T-helper 22 cell (primary cell): ENCODE data around the gene RAB6B.

Source experiments
- DNase-seq: peaks from one replicate; pipeline ENCODE4 v3.0.0-alpha.2; 2020; ENCODE audit warnings: low read depth

RAB6B gene

GRCh38 chr3:133881492-133881891 lies 14.2 kb downstream of the RAB6B start:
- DNase-seq = no peak

GRCh38 chr3:133880886-133881455 lies 14.7 kb downstream of the RAB6B start:
- DNase-seq = no peak

GRCh38 chr3:133880287-133880686 lies 15.4 kb downstream of the RAB6B start:
- DNase-seq = no peak

GRCh38 chr3:133878518-133878917 lies 17.2 kb downstream of the RAB6B start:
- no peak for DNase-seq

GRCh38 chr3:133877221-133877620 lies 18.5 kb downstream of the RAB6B start:
- no peak for DNase-seq

- DNase-seq = no peak
Measured at GRCh38 chr3:133874761-133875438, 20.8 kb downstream of the RAB6B start.

GRCh38 chr3:133874344-133874743 lies 21.3 kb downstream of the RAB6B start:
- DNase-seq = no peak

GRCh38 chr3:133872781-133873180 lies 22.9 kb downstream of the RAB6B start:
- DNase-seq = no peak

GRCh38 chr3:133872161-133872560 lies 23.5 kb downstream of the RAB6B start:
- DNase-seq = no peak

- no peak for DNase-seq
Measured at GRCh38 chr3:133871368-133872090, 24.2 kb downstream of the RAB6B start.

GRCh38 chr3:133870822-133871221 lies 24.9 kb downstream of the RAB6B start:
- DNase-seq = no peak

- no peak for DNase-seq
Measured at GRCh38 chr3:133869586-133869985, 26.1 kb downstream of the RAB6B start.

- no peak for DNase-seq
Measured at GRCh38 chr3:133868758-133869475, 26.8 kb downstream of the RAB6B start.

- no peak for DNase-seq
Measured at GRCh38 chr3:133868186-133868585, 27.5 kb downstream of the RAB6B start.

- no peak for DNase-seq
Measured at GRCh38 chr3:133866141-133866540, 29.5 kb downstream of the RAB6B start.

- no peak for DNase-seq
Measured at GRCh38 chr3:133865136-133865855, 30.4 kb downstream of the RAB6B start.

GRCh38 chr3:133864616-133865015 lies 31.1 kb downstream of the RAB6B start:
- DNase-seq = no peak

- no peak for DNase-seq
Measured at GRCh38 chr3:133863911-133864310, 31.8 kb downstream of the RAB6B start.

- no peak for DNase-seq
Measured at GRCh38 chr3:133862161-133862560, 33.5 kb downstream of the RAB6B start.

- DNase-seq = no peak
Measured at GRCh38 chr3:133860519-133860918, 35.2 kb downstream of the RAB6B start.

- DNase-seq = no peak
Measured at GRCh38 chr3:133859381-133860234, 36.1 kb downstream of the RAB6B start.
